Dedifferentiated amniotic fluid mesenchymal stem cell (primary cell): ENCODE results near the gene NF1.

Experiments used
- DNase-seq: peaks from one replicate; pipeline ENCODE4 v3.0.0-alpha.2; 2016; ENCODE audit errors: extremely low spot score

NF1 gene

GRCh38 chr17:31401456-31402254 is 306.9 kb downstream of the NF1 start:
- DNase-seq = no peak

GRCh38 chr17:31404028-31404949 is 309.5 kb downstream of the NF1 start:
- no peak for DNase-seq

GRCh38 chr17:31405890-31406371 is 311.2 kb downstream of the NF1 start:
- no peak for DNase-seq

GRCh38 chr17:31408586-31408985 is 313.8 kb downstream of the NF1 start:
- DNase-seq = no peak

GRCh38 chr17:31411707-31412285 is 317.0 kb downstream of the NF1 start:
- no peak for DNase-seq

- DNase-seq = no peak
Measured at GRCh38 chr17:31412511-31412910, 317.7 kb downstream of the NF1 start.

- no peak for DNase-seq
Measured at GRCh38 chr17:31413081-31413799, 318.5 kb downstream of the NF1 start.

GRCh38 chr17:31413874-31414549 is 319.2 kb downstream of the NF1 start:
- DNase-seq = peak; percentile 70

- no peak for DNase-seq
Measured at GRCh38 chr17:31414550-31414918, 319.8 kb downstream of the NF1 start.

- DNase-seq = no peak
Measured at GRCh38 chr17:31415004-31415454, 320.3 kb downstream of the NF1 start.

GRCh38 chr17:31415640-31416502 is 321.1 kb downstream of the NF1 start:
- no peak for DNase-seq

- no peak for DNase-seq
Measured at GRCh38 chr17:31416503-31416923, 321.7 kb downstream of the NF1 start.

- DNase-seq = no peak
Measured at GRCh38 chr17:31417051-31417792, 322.4 kb downstream of the NF1 start.

- no peak for DNase-seq
Measured at GRCh38 chr17:31418773-31419350, 324.1 kb downstream of the NF1 start.

- no peak for DNase-seq
Measured at GRCh38 chr17:31422443-31422842, 327.7 kb downstream of the NF1 start.

GRCh38 chr17:31424944-31425281 is 330.1 kb downstream of the NF1 start:
- DNase-seq = no peak

GRCh38 chr17:31425282-31426040 is 330.7 kb downstream of the NF1 start:
- no peak for DNase-seq
